AG04450 (cell line): Measurements from ENCODE around the gene REST. TPM values are rescaled to one million over a fixed set of nuclear protein-coding genes. Genes with fewer than 3 reads are reported as not detected.
A peak's percentile ranks its signal among the peaks of the same experiment; 100 is the strongest.

Source experiments
- CTCF ChIA-PET: fragments of 300-600, 350-600 bp; formaldehyde crosslinking; extraction: SDS; loops from one replicate; lab custom pipeline; 2022; ENCODE audit warnings: antibody characterized with exemption, inconsistent platforms; lab: Charles Lee
- POLR2A ChIA-PET: fragments of 350-600 bp; formaldehyde crosslinking; extraction: SDS; loops from one replicate; lab custom pipeline; 2021; ENCODE audit warnings: antibody characterized with exemption, inconsistent platforms; lab: Yijun Ruan, JAX
- DNase-seq: peaks from one replicate; pipeline ENCODE4 v3.0.0-alpha.2; 2011; ENCODE audit warnings: low read depth, low spot score
- H3K27ac ChIP-seq: one replicate; pipeline ENCODE4 v1.5.1; 2012; ENCODE audit warnings: low read depth, low read length, control low read depth
- H3K27me3 ChIP-seq: one replicate; pipeline ENCODE4 v1.6.0; 2012; ENCODE audit warnings: low read length; ENCODE audit not compliant: control insufficient read depth, insufficient read depth
- H3K4me3 ChIP-seq: 2 replicates; pipeline ENCODE4 v1.5.1; 2011; ENCODE audit warnings: mild to moderate bottlenecking, low read depth, low read length, control low read depth
- H3K9me3 ChIP-seq: 2 replicates; pipeline ENCODE4 v1.5.1; 2012; ENCODE audit warnings: low read length; ENCODE audit not compliant: control insufficient read depth, insufficient read depth
- CTCF ChIP-seq: IDR thresholded peaks from 2 replicates; pipeline ENCODE4 v1.5.1; 2011; ENCODE audit warnings: low read depth, low read length, control low read depth, inconsistent platforms
- polyA minus RNA-seq: library from RNA; depleted of rRNA, polyadenylated mRNA; stranded (reverse); fragments of >200 nt; gene quantifications from 2 replicates; pipeline ENCODE4 v1.2.3, GENCODE V29; 2011; rRNA and poly(A)+ RNA removed
- polyA plus RNA-seq: library from polyadenylated mRNA; depleted of rRNA; stranded (reverse); fragments of >200 nt; gene quantifications from 2 replicates; pipeline ENCODE4 v1.2.3, GENCODE V29; 2011; rRNA removed

REST gene
- 23.9 and 30.6 TPM in 2 replicates for polyA plus RNA-seq
- 53.6 and 66.1 TPM in 2 replicates for polyA minus RNA-seq

- no peak for TF ChIP-seq CTCF
- H3K27me3 ChIP-seq = no peaks in the 10 kb centered on the region
- ChIA-PET CTCF (interaction anchor here (0.6 to 1.2 kb wide), 4 partner anchors 47 to 429 kb away, joined by 3 to 9 read pairs (median 6); no protein-coding TSS in a partner anchor), POLR2A (interaction anchor here (0.6 to 2.6 kb wide), 4 partner anchors 70 to 287 kb away, joined by 5 to 13 read pairs (median 6); partner anchors contain the start of genes NOA1 and POLR2B)
- peak within 1 kb of the TSS; percentile 85 for H3K4me3 ChIP-seq
- no peak for DNase-seq
- peak within 1 kb of the TSS; percentile 35 for H3K27ac ChIP-seq
- H3K9me3 ChIP-seq = no peaks in the 10 kb centered on the region; the same call in 1 of the 2 replicates
Measured at GRCh38 chr4:56907489-56908205, at the start of gene REST. Gene REST, plus strand, starts transcription at chr4:56907900. Its CDS starts 2,739 bp downstream, at chr4:56910639.

GRCh38 chr4:56859841-56860240, 47.9 kb upstream of the REST start:
- DNase-seq = no peak
- Histone ChIP-seq H3K27ac (no peak overlapping the region), H3K9me3 (no peaks in the 10 kb centered on the region), H3K27me3 (peaks cover 6% of the 10 kb centered on the region), H3K4me3 (no peak overlapping the region)
- POLR2A ChIA-PET = no interaction called here
- CTCF ChIA-PET = no interaction called here
- no peak for TF ChIP-seq CTCF

GRCh38 chr4:56860781-56861180, 46.9 kb upstream of the REST start:
- no peaks in the 10 kb centered on the region for H3K9me3 ChIP-seq
- DNase-seq = no peak
- H3K4me3 ChIP-seq = no peak overlapping the region
- TF ChIP-seq CTCF = no peak
- peaks cover 6% of the 10 kb centered on the region for H3K27me3 ChIP-seq
- POLR2A ChIA-PET = interaction anchor here (1.1 kb wide), 1 partner anchor 10 kb away, joined by 3 read pairs; no protein-coding TSS in a partner anchor
- CTCF ChIA-PET = interaction anchor here (0.6 to 0.7 kb wide), 3 partner anchors 34 to 285 kb away, joined by 3 to 10 read pairs (median 5); partner anchors contain the start of gene REST
- no peak overlapping the region for H3K27ac ChIP-seq

- POLR2A ChIA-PET = interaction anchor here (1.1 kb wide), 1 partner anchor 9 kb away, joined by 3 read pairs; no protein-coding TSS in a partner anchor
- Histone ChIP-seq H3K9me3 (no peaks in the 10 kb centered on the region), H3K27ac (no peak overlapping the region), H3K4me3 (no peak overlapping the region), H3K27me3 (peaks cover 6% of the 10 kb centered on the region)
- CTCF ChIA-PET = interaction anchor here (0.7 kb wide), 2 partner anchors 35 to 285 kb away, joined by 3 to 10 read pairs; no protein-coding TSS in a partner anchor
- no peak for DNase-seq
- TF ChIP-seq CTCF = no peak
Measured at GRCh38 chr4:56861360-56861759, 46.3 kb upstream of the REST start.
